HG03095 (cell line): Measurements from ENCODE around the gene JUN.

Source experiments
- ATAC-seq: cut with Tn5 transposase; IDR thresholded peaks from one replicate; pipeline ENCODE4 v1.9.1; 2021; ENCODE audit warnings: moderate library complexity; ENCODE audit not compliant: unreplicated experiment

Gene JUN

DNA sequence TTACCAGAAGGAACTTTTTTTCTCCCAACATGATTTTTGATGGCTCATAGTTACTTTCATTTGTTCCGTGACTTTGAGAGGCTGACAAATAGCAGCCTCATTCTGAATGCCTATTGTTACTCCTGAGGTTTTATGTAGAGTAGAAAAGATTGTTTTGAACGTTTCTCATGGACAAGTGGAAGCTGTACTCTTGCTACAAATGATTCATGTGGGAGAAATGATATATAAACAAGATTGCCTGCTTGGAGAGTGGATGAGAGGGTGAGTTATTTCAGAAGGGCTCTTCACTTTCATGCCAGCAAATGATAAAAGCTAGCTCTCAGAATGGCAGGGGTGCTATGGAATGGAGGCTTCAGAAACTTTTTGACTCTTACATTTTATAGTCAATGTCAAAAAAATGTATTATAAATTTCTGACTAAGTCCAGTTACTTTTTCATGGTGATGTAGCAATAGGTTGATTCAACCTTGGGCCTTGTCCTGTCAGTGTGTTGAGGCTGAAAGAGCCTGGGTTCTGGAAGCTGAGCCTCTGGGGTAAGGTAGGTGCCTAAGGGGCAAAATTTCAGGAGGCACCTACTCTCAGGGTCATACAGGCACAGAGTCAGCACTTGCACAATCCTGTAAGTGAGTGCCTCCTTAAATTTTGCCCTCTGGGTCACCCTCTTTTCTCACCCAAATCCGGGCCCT is 19.4 kb downstream of the JUN start:
- no peak for ATAC-seq

DNA sequence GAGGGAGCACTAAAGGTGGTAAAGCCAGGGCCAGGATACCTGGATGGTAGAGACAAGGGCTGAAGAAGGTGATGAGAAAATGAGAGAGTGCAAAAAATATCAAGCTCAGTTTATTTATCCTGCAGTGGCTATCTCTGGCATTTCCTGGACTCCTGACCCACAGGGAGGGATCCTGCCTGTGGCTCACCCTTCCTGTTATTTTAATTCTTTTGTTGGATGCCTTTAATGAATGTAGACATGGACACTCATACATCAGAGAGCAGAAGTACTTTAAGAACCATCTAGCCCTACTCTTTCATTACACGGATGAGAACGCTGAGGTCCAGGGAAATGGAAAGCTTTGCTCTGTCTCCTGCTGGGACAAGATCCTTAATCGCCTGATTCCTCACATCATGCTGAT is 20.6 kb downstream of the JUN start:
- no peak for ATAC-seq

DNA sequence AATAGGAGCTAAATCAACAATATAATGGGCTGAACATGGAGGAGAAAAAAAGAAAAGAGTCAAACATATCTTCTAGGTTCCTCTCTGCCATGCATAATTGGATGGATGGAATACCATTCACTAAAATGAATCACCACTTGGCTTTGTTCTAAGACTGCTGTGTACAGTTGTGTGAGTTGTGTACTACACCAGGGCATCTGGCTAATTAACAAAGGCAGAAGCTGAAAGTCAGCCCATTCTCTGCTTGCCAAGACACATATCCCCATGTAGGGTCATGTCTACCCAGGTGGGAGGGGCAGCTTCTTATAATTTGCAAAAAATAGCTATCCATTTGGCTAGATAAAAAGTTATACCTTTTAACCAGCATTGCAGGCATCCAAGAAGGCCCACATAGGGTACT is 21.0 kb downstream of the JUN start:
- ATAC-seq, result no peak

DNA sequence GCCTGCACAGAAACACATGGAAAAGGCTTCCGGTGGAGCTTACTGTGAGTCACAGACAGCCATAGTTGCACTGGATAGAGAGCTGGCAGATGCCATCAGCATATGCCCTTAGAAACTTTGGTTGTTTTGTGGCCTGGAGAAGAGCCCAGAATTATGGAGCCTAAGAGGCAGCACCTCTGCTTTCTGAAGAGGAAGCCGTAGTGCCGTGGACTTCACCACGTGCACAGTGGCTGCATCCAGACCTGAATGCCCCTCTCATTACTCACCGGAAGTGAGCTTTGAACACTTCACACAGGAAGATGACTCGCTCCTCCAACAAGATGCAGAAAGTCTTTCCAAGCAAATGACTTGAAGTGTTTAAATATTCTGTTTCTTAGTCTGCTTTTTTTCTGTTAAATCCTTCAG is 28.4 kb downstream of the JUN start:
- no peak for ATAC-seq

DNA sequence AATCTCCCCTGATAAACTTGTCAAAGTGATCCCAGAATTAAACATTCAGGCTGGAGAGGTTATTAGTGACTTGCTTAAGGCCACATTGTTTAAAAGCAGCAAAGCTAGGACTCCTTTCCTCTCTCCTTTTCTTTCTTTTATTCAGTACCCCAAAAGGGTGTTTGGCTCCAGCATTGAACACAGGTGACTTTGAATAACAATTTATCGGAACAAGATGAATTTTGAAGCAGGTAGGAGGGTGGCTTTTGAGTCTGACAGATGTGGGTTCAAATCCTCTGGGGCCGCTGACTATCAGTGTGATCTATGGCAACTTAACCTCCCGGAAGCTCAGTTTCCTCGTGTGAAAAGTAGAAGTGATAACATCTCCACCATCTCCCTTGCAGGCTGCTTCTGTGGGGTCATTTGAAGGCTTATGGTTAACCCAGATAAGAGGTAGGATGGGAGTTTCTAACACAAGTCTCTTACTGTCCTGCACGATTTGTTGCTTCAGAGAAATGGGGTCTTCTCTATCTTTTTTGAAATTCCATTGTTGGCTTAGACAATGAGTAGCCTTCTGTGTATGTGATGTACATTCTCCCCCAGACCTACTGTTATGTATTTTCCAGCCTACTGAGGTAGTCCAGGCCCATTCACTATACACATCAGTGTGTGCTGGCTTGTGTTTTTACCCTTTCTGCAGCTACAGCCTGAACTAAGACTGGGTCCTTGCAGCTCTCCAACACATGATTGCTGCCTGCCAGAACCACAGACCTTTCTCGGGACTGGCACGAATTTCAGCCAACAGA is 29.0 kb downstream of the JUN start:
- ATAC-seq, result no peak

DNA sequence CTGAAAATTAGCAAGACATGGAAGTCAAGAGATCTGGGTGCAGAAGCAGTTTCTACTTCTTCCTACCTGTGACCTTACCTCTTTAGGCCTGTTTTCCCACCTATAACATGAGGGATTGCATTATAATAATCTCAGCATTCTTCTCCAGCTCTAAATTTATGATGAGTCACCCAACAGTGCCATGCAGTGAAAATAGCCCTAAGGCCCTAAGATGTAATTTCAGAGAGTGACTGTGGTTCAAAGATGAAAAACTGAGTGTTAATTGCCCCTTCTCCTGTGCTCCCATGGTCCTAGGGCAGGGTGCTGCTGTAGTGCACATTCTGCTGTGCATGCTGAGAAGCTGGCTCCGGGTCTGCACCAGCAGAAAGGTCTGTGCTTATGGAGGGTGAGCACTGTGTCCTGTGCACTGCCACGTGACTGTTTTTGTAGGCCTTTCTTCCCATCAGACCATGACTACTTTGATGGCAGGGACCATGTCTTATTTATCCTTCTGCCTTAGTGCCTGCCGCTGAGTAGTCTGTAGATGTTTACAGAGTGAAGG is 29.7 kb downstream of the JUN start:
- ATAC-seq, result no peak

DNA sequence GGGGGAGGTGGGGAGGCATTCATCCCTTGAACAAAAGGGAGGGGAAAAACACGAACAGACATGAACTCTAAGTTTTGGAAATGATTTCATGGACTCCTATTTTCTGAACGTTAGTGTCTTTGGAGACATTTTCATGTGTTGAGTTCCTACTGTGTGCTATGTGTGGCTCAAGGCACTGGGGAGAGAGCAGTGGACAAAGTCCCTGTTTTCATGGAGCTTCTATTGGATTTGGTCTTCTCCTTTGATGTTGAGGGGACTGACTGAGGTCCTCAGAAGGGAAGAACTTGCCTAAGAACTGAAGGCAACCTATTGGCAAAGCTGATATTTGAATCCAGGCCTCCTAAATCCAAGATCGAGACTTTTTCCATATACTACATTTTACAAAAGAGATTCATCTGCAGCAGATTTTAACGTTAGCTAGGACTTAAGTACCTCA is 30.4 kb downstream of the JUN start:
- ATAC-seq, result no peak

DNA sequence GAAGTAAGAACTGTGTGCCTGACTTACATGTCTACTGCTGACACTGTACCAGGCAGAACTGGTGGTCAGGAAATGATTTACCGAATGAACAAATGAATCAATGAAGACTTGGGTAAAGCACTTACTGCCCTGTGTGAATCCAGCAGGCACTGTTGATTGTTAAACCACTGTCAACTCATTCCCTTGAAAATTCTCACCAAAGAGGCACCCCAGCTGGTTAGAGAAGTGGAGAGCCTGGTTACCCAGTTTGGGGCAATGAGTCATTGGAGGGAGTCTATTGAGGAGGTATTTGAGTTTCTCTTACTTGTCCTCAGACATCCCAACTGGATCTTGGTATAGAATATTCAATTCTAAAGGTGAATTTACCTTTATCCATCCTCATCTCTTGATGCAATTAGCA is 34.2 kb downstream of the JUN start:
- ATAC-seq, result no peak

DNA sequence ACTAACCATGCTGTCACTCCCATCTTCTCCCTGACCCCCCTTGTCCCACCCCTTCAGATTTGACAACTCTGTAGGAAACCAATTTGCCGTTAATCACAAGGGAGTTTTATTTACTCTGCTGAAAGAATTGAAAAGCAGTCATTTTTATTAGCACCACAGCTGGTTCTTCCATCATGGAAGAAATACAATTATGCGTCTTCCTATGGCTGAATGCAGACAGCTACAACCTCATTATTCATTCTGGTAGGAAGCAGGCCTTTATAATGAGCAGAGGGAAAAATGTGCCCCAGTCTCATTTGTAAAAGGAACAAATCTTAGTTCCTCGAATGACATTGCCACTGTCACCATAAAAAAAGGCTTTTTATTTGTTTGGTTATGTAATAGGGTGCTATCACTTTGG is 35.2 kb downstream of the JUN start:
- no peak for ATAC-seq

DNA sequence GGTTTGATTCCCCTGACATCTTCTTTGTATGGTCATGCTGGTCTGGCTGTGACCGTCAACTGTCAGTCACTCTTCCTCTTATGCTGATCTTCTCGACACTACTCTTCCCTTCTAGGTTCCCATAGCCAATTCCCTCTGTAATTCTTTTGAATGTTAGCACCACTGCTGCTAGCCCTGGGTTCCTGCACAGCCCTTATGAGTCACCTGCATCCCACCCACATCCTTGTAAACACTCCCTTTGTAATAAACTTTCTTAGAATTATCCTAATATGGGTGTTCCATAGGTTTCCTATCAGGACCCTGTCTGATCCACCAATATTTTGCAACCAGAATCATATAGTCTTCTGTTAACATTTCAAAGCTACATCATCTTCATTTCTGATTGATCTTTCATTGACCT is 37.1 kb downstream of the JUN start:
- no peak for ATAC-seq

DNA sequence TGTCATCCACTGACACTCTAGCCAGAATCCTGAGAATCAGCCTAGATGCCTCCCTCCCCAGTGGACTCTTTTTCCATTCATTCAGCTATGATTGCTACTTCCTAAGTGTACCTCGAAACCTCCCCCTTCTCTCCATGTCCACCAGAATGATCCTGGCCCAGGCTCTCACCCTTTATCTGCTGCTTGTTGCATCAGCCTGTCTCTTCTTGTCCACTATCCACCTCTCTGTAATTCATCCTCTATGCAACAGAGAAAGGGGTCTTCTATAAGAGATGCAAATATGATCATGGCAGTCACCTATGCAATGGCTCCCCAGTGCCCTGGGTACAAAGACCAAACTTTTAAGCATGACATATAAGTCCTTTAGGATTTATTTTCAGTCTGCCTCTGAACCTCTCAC is 37.7 kb downstream of the JUN start:
- no peak for ATAC-seq

DNA sequence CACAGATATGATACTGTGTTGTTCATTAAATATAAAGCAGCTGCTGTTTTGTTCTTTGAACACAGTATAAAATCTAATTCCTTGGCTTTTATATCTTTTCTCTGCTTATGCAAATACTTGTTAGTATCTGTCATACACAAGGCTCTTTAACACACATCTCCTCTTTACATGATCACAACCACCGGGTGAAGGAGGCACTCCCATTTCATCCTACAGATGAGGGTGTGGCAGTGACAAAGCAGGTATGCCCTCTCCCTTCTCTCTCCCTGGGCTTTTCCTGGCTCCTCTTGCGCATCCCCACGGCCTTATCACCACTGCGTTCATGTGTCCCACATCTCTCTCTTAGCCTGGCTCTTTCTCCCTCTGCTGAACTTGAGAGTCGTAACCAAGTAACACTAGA is 38.2 kb downstream of the JUN start:
- no peak for ATAC-seq

DNA sequence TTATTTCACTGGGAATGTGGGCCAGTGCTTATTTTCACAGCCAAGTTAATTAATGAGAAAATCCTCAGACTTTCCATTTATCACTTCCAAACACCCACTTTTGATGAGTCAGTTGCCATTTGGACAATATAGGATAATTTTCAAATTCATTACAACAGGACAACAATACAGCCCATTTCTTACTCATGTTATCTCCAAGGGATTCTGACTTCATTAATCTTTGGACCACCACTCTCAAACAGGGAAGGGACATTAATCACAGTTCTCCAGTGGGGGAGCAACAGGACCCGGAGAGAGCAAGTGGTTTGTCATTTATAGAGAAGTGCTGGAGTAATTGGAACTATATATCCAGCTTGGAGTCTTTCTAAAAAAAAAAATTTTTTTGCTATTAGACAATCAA is 38.7 kb downstream of the JUN start:
- ATAC-seq, result no peak

DNA sequence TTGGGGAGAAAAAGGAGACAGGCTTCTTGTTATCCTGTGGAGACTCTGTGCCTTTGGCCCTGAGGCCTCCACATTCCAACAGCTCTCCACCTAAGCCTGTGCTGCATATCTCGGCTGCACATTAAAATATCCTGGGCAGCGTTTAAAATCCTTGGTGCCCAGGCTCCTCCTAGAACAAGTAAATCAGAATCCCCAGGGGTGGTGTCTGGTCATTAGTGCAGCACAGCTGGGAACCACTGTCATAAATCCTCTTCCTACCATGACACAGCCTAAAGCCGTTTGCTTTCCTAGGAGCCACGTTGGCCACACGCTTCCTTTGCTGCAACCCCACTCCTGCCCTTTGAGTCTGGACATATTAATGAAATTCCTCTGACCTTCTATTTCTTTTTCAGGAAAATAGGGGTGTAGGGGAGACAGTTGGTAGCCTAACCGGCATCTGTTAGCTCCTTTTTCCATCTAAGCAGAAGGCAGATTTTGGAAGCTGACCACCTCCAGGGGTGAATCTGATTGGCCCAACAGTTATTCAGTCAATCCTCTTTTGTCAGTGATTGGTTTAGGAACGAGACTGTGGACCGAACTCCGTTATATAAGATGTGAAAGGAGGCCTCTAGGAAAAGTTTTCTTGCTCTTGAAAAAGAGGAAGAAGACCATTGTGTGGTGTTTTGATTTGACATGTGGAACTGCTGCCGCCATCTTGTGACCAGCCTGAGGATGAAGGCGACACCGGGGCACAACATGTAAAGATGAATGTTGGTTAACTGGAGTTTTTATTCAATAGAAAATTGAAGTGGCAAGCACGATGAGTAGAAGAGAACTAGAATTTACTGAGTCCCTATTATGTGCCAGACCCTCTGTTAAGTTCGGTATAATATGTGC is 41.9 kb downstream of the JUN start:
- no peak for ATAC-seq

DNA sequence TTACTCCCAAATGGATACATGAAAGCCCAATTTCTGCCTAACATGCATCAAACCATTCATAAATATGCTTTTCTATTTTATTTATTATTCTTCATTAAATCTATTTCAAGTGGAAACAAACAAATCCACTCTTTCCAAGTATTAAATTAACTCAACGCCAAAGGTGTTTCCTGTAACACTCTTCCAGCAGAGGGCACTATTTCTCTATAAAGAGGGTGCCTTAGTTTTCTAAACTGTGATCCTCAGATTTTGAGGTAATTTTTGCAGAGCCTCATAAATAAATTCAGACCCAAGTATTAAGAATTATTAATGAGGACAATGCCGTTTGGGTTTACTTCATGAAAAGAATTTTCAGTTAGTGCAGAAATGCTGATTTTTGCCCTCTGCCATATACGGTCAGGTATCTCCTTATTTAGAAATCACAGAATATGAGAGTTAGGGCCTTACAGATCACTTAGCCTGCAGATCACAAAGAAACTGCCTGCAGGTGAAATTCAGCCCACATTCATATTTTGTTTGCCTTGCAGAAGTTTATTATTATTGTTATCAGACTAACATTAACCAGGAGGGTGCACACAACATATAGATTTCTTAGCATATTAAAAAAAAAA is 43.9 kb downstream of the JUN start:
- ATAC-seq, result no peak

DNA sequence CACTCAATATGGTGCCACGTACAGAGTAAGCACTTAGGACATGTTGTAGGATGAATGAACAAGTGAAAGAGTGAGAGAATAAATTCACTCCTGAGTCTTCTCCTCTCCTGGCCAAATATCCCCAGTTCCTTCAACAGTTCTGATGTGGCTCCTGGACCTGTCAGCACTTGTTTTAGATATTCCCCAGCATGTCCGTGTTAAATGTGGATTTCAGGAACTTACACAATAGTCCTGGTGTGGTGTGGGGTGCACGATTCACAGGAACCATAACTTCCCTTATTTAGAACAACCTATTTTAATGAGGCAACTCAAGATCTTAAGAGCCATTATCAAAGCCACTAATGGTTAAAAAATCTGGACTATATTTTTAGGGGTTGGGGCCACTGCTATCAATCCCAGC is 45.0 kb downstream of the JUN start:
- no peak for ATAC-seq

DNA sequence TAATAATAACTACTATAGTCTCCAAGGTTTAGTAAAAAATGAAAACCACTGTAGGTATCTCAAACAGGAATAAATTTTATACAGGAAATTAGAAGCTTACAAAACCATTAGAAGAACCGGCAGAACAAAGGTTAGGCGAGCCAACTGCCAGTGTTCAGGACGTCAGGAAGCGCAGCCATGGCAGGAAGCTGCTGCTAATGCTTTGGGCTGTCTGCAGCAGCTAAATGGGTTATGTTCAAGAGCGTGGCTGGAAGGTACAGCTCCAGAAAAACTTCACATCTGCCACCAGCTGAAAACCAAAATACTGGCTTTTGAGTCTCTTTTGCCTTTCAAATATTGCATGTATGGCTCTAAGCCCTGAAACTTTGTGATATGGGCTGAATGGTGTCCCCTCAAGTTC is 48.3 kb downstream of the JUN start:
- no peak for ATAC-seq

DNA sequence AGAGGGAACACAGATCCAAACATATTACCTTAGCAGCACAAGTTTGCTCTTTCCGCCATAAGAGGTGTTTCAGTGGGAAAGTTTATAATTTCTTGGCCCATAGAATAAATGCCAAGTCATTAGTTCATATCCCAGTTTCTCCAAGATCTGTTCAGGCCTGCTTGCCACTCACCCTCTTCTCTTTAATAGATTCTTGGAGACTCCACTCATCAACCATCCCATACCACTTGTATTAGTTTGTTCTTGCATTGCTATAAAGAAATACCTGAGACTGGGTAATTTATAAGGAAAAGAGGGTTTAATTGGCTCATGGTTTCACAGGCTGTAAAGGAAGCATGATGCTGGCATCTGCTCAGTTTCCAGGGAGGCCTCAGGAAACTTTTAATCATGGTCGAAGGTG is 49.2 kb downstream of the JUN start:
- ATAC-seq, result no peak

DNA sequence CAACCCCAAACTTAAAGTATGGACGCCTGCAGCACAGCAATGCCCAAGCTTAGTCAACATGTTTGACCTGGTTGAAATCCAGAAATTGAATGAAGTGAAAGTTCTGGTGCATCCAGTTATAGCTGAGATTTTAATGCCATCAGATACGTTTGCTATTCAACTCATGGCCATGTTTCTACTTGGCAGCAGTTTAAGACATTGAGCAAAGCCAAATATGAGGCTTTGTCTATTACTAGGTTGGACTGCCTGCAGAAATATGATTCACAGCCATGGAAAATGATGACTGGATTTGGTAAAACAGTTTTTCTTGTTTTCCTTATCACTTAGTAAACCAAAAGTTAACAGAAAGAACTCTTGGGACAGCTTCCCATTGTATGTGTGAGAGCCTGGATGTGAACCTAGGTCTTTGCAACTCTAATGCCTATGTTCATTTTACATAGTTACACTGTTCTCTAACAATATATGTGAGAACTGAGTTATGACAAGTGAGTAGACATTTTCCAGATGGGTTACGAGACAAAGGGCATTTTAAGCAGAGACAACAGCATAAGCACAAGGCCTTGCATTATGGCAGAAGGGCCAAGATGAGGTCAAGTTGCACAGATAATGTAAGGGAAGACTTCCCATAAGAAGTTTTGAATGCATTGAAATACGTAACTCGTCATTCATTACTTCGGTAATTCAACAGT is 51.6 kb downstream of the JUN start:
- ATAC-seq, result no peak
